OCI-LY7 (cell line): ENCODE data around the gene PARP12. TPM values are rescaled to one million over a fixed set of nuclear protein-coding genes. Genes with fewer than 3 reads are reported as not detected.

ENCODE experiments used
- BruUV-seq: library from RNA; stranded (reverse); fragments of 400-500 nt; replicated peaks from 2 replicates; lab custom pipeline; 2021; lab: Mats Ljungman, UMichigan
- CTCF ChIA-PET: fragments of 300-600 bp; sonication (Branson Sonifier 250); formaldehyde crosslinking; loops from one replicate; lab custom pipeline; 2022; ENCODE audit warnings: antibody characterized with exemption; ENCODE audit not compliant: unreplicated experiment; lab: Charles Lee
- POLR2A ChIA-PET: fragments of 300-600 bp; sonication (Branson Sonifier 250); formaldehyde crosslinking; loops from one replicate; lab custom pipeline; 2022; ENCODE audit warnings: antibody characterized with exemption; lab: Charles Lee
- DNase-seq: peaks from one replicate; pipeline ENCODE4 v3.0.0-alpha.2; 2015; ENCODE audit warnings: low spot score
- H2AFZ ChIP-seq: fragments of 200-600 bp; sonication (generic), shearing (Covaris generic); 2 replicates; pipeline ENCODE4 v1.6.1; 2014; ENCODE audit warnings: mild to moderate bottlenecking, antibody characterized with exemption, low read length, moderate library complexity
- H3K27ac ChIP-seq: fragments of 200-600 bp; sonication (generic); 2 replicates; pipeline ENCODE4 v1.5.1; 2014; ENCODE audit warnings: mixed run types, low read depth, mild to moderate bottlenecking, moderate library complexity, low read length, inconsistent platforms; ENCODE audit not compliant: poor library complexity, severe bottlenecking
- H3K36me3 ChIP-seq: fragments of 200-600 bp; sonication (generic); 2 replicates; pipeline ENCODE4 v1.6.1; 2014; ENCODE audit warnings: mild to moderate bottlenecking, antibody characterized with exemption, low read length, moderate library complexity, mixed read lengths; ENCODE audit not compliant: insufficient read depth
- H3K4me1 ChIP-seq: fragments of 200-600 bp; sonication (generic); 2 replicates; pipeline ENCODE4 v1.5.1; 2014; ENCODE audit warnings: mild to moderate bottlenecking, low read length; ENCODE audit not compliant: insufficient read depth, poor library complexity, severe bottlenecking
- H3K4me2 ChIP-seq: fragments of 200-600 bp; sonication (generic); 2 replicates; pipeline ENCODE4 v1.6.1; 2014; ENCODE audit warnings: mild to moderate bottlenecking, low read length
- H3K4me3 ChIP-seq: fragments of 200-600 bp; sonication (generic); 2 replicates; pipeline ENCODE4 v1.5.1; 2014; ENCODE audit warnings: mild to moderate bottlenecking, low read depth, low read length; ENCODE audit not compliant: poor library complexity, severe bottlenecking
- H3K79me2 ChIP-seq: fragments of 200-600 bp; sonication (generic); 2 replicates; pipeline ENCODE4 v1.6.1; 2016; ENCODE audit warnings: low read depth, mild to moderate bottlenecking, low read length, moderate library complexity, mixed read lengths; ENCODE audit not compliant: insufficient read depth
- H3K9me2 ChIP-seq: fragments of 200-600 bp; sonication (generic); 2 replicates; pipeline ENCODE4 v1.6.1; 2016; ENCODE audit warnings: mild to moderate bottlenecking, low read length, mixed read lengths; ENCODE audit not compliant: insufficient read depth
- H3K9me3 ChIP-seq: fragments of 200-600 bp; sonication (generic); 2 replicates; pipeline ENCODE4 v1.6.1; 2014; ENCODE audit warnings: mild to moderate bottlenecking, mixed run types, low read length, mixed read lengths
- H4K20me1 ChIP-seq: fragments of 200-600 bp; sonication (generic); 2 replicates; pipeline ENCODE4 v1.6.1; 2014; ENCODE audit warnings: mild to moderate bottlenecking, antibody characterized with exemption, low read length, moderate library complexity, mixed read lengths; ENCODE audit not compliant: insufficient read depth
- EZH2phosphoT487 ChIP-seq: fragments of 200-600 bp; sonication (generic); IDR thresholded peaks from 2 replicates; pipeline ENCODE4 v1.6.1; 2018; ENCODE audit warnings: low read depth, borderline replicate concordance, mild to moderate bottlenecking, mixed run types, antibody characterized with exemption, low read length, moderate library complexity, mixed read lengths
- intact Hi-C: fragments of 100-400 bp; cut with micrococcal nuclease; formaldehyde crosslinking; loops from one replicate; pipeline ENCODE4 v1.10.0; 2022; ENCODE audit not compliant: unreplicated experiment
- total RNA-seq, 2 experiments: library from RNA; depleted of rRNA in 1 of 2; stranded (reverse); fragments of >200 nt in 1 of 2; shearing (Covaris generic) in 1 of 2; gene quantifications; 2 replicates each; pipeline ENCODE4 v1.2.3, GENCODE V29; 2014 to 2022
- TF ChIP-seq, protein P1 (sequence below): fragments of 200-600 bp; sonication (generic); conservative IDR thresholded peaks from 2 replicates; pipeline ENCODE4 v1.5.1; 2014; ENCODE audit warnings: mild to moderate bottlenecking, antibody characterized with exemption, low read length, moderate library complexity, mixed read lengths

The PARP12 gene
- total RNA-seq, 2 experiments from 2014 or later: 6.5 to 12.5 TPM

DNA sequence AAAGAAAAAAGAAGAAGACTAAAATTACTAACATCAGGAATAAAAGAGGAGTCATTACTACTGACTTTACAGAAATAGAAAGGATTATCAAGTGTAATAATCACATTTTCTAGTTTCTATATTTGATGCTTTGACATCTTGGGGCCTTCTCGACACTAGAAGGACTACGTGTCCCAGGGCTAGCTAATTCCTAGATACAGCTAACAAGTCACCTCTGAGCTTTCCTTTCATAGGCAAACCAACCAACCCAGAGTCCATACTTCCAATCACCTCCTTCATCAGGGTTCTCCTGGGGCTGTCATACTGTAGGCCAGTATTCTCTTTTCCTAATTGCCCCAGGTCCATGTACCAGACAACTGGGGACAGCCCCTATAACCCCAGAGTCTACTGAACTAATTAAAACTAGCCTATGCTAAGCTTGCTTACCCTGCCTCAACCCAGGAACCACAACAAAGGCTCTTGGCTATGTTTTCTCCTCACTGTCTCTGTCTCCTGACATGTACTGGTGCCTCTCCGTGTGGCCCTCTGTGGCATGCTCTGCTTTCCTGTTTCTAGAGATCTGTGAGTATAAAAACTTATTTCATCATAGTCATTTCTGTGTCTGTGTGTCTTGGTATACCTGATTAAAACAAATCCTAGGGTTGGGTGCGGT is 6.7 kb upstream of the PARP12 start:
- Histone ChIP-seq H3K9me3 (peaks cover 16% of the 10 kb centered on the region), H3K4me1 (no peaks in the 10 kb centered on the region), H3K27ac (no peak overlapping the region), H3K36me3 (no peaks in the 10 kb centered on the region), H3K4me2 (no peak overlapping the region), H3K4me3 (no peak overlapping the region), H3K9me2 (no peaks in the 10 kb centered on the region), H2AFZ (no peak overlapping the region), H3K79me2 (no peaks in the 10 kb centered on the region), H4K20me1 (no peaks in the 10 kb centered on the region)
- BruUV-seq: no TSS peak
- no peak for DNase-seq
- intact Hi-C loops: no loop called here
- CTCF ChIA-PET: no interaction called here
- POLR2A ChIA-PET: no interaction called here
- TF ChIP-seq EZH2phosphoT487: no peak
- TF ChIP-seq, protein P1, sequence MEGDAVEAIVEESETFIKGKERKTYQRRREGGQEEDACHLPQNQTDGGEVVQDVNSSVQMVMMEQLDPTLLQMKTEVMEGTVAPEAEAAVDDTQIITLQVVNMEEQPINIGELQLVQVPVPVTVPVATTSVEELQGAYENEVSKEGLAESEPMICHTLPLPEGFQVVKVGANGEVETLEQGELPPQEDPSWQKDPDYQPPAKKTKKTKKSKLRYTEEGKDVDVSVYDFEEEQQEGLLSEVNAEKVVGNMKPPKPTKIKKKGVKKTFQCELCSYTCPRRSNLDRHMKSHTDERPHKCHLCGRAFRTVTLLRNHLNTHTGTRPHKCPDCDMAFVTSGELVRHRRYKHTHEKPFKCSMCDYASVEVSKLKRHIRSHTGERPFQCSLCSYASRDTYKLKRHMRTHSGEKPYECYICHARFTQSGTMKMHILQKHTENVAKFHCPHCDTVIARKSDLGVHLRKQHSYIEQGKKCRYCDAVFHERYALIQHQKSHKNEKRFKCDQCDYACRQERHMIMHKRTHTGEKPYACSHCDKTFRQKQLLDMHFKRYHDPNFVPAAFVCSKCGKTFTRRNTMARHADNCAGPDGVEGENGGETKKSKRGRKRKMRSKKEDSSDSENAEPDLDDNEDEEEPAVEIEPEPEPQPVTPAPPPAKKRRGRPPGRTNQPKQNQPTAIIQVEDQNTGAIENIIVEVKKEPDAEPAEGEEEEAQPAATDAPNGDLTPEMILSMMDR: no peak

DNA sequence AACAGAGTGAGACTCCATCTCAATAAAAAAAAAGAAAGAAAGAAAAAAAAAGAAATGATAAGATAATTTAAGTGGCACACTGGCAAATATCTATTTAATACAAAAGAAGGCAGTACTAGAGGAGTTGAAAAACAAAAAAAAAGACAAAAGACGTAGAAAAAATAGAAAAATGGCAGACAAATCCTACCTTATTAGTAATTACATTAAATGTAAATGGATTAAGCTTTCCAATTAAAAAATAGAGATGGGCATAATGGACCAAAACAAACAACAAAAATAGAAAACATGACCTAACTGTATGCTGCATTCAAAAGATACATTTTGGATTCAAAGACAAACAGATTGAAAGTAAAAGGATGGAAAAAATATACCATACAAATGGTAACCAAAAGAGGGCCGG is 5.3 kb upstream of the PARP12 start:
- CTCF ChIA-PET: no interaction called here
- H3K36me3 ChIP-seq: no peaks in the 10 kb centered on the region
- no peak overlapping the region for H3K27ac ChIP-seq
- no peak for DNase-seq
- H3K4me1 ChIP-seq: peaks cover 2% of the 10 kb centered on the region
- H3K79me2 ChIP-seq: no peaks in the 10 kb centered on the region
- H3K4me2 ChIP-seq: no peak overlapping the region
- no peaks in the 10 kb centered on the region for H3K9me2 ChIP-seq
- no peaks in the 10 kb centered on the region for H4K20me1 ChIP-seq
- no peak overlapping the region for H2AFZ ChIP-seq
- intact Hi-C loops: no loop called here
- no TSS peak for BruUV-seq
- no peak overlapping the region for H3K4me3 ChIP-seq
- POLR2A ChIA-PET: no interaction called here
- H3K9me3 ChIP-seq: peaks cover 16% of the 10 kb centered on the region
- TF ChIP-seq, protein P1: no peak
- no peak for TF ChIP-seq EZH2phosphoT487

DNA sequence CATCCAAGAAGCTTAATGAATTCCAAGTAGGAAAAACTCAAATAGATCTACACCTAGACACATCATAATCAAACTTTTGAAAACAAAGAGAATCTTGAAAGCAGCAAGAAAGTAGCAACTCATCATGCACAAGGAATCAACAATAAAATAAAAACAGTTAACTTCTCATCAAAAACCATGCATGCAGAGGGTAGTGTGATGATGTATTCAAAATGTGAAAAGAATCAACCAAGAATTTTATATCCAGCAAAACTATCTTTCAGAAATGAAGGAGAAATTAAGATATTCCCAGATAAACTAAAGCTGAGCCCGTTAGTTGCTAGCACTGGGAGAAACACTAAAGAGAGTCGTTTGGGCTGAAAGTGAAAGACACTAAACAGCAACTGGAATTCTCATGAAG is 4.3 kb upstream of the PARP12 start:
- TF ChIP-seq EZH2phosphoT487: no peak
- TF ChIP-seq, protein P1: no peak
- Histone ChIP-seq H2AFZ (no peak overlapping the region), H3K4me2 (no peak overlapping the region), H3K36me3 (no peaks in the 10 kb centered on the region), H3K79me2 (no peaks in the 10 kb centered on the region), H3K27ac (no peak overlapping the region), H3K9me3 (peaks cover 16% of the 10 kb centered on the region), H3K4me1 (peaks cover 7% of the 10 kb centered on the region), H3K4me3 (no peak overlapping the region), H4K20me1 (no peaks in the 10 kb centered on the region), H3K9me2 (no peaks in the 10 kb centered on the region)
- CTCF ChIA-PET: no interaction called here
- no TSS peak for BruUV-seq
- intact Hi-C loops: no loop called here
- DNase-seq: no peak
- POLR2A ChIA-PET: interaction anchor here (0.8 kb wide), 1 partner anchor 1818 kb away, joined by 3 read pairs; no protein-coding TSS in a partner anchor
